Measurements from ENCODE around the gene BLOC1S1. TPM values are rescaled to one million over a fixed set of nuclear protein-coding genes. Genes with fewer than 3 reads are reported as not detected.

Gene BLOC1S1
- total RNA-seq, 1 donor from 2014 or later, result 98.6 TPM

DNA sequence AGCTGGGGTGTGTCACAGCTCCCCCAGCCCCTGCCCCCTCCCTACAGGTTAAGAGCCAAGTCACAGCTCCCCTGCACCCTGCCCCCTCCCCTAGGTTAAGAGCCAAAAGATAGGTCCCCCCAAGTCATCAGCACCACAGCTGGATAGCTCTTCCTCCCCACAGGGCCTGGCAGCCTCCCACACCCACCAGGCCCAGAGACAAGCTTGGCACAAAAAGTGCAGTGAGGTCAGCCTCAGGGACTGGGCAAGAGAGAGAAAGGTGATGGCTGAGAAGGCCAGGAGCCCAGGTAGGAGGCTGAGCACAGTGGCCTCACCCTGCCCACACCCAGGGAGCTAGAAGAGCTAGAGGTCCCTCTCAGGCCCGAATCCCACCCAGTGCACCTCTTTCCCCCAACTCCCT, 16.9 kb upstream of the BLOC1S1 start:
- DNase-seq (ENCODE audit: extremely low spot score, unreplicated experiment), result no peak
- H3K27me3 Mint-ChIP-seq, result peaks cover 6% of the 10 kb centered on the region
- H3K4me3 Mint-ChIP-seq, result no peak overlapping the region
- no peaks in the 10 kb centered on the region for H3K9me3 Mint-ChIP-seq
- H3K36me3 Mint-ChIP-seq, result no peaks in the 10 kb centered on the region
- TF ChIP-seq, protein P1, sequence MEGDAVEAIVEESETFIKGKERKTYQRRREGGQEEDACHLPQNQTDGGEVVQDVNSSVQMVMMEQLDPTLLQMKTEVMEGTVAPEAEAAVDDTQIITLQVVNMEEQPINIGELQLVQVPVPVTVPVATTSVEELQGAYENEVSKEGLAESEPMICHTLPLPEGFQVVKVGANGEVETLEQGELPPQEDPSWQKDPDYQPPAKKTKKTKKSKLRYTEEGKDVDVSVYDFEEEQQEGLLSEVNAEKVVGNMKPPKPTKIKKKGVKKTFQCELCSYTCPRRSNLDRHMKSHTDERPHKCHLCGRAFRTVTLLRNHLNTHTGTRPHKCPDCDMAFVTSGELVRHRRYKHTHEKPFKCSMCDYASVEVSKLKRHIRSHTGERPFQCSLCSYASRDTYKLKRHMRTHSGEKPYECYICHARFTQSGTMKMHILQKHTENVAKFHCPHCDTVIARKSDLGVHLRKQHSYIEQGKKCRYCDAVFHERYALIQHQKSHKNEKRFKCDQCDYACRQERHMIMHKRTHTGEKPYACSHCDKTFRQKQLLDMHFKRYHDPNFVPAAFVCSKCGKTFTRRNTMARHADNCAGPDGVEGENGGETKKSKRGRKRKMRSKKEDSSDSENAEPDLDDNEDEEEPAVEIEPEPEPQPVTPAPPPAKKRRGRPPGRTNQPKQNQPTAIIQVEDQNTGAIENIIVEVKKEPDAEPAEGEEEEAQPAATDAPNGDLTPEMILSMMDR (conservative IDR thresholded peaks at IDR 0.05), result no peak
- H3K4me1 Mint-ChIP-seq (ENCODE audit: unreplicated experiment), result no peaks in the 10 kb centered on the region
- H3K27ac Mint-ChIP-seq, result no peak overlapping the region

DNA sequence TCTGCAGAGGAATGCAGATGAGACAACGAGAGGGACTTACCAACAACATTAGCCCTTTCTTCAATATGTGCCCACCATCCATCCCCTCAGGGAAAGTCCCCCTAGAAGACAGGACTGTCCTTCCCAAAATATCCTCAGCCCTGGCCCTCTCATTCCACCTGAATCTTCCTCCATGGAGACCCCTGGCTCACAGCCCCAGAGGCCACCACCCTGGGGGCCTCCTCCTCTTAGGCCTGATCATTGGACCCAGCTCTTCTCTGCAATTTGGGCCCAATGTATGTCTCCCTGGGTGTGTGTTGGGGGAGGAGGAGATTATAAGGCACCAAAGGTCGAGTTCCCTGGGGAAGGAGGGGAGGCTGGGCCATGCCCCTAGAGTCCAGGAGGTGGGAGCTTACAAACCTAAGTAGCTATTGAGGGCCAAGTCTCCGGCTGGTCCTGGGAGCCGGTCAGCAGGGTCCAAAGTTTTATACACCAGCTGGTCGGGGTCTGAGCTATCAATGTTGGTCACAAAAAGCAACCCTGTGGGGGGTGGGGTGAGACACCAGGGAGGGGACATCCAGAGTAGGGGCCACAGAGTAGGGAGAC, 16.3 kb upstream of the BLOC1S1 start:
- no peak for DNase-seq (ENCODE audit: extremely low spot score, unreplicated experiment)
- Mint-ChIP-seq H3K27me3 (peaks cover 8% of the 10 kb centered on the region), H3K36me3 (no peaks in the 10 kb centered on the region), H3K4me3 (no peak overlapping the region), H3K4me1 (ENCODE audit: unreplicated experiment) (no peaks in the 10 kb centered on the region), H3K27ac (no peak overlapping the region), H3K9me3 (no peaks in the 10 kb centered on the region)
- TF ChIP-seq, protein P1 (conservative IDR thresholded peaks at IDR 0.05), result no peak

DNA sequence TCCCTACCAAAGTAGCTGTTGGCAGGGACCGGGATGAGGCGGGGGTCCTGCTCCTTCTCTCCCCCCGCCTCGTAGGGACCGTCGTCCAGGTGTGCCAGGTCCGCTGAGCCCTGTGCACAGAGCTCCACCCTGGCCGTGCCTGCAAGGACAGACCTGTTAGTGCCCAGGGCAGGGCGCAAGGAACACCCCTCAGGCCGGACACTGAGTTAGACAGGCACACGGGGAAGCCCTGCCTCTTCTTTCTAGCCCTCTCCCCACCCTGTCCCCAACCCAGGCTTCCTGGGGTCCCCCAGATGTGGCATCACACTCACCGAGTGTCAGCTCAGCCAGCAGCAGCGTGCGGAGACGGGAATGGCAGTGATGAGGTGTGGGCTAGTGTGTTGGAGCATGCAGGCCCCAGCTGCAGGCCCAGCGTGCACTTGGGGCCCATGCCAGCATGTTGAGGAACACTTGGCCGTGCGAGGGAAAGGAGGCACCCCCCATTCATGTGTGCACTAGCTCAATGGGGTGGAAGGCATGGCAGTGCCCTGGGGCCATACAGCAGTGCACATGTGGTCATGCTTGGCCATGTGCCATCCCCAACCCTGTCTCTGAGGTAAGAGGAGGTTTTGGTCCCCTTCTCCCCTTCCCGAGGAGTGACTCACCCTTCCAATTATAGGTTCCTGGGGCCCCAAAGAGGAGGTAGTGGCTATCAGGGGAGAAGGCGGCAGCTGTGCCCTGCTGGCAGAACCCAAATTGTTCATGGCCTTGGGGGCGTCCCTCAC, 15.4 kb upstream of the BLOC1S1 start:
- Mint-ChIP-seq H3K27ac (no peak overlapping the region), H3K4me1 (ENCODE audit: unreplicated experiment) (no peaks in the 10 kb centered on the region), H3K4me3 (no peak overlapping the region), H3K27me3 (peaks cover 16% of the 10 kb centered on the region), H3K9me3 (no peaks in the 10 kb centered on the region), H3K36me3 (no peaks in the 10 kb centered on the region)
- TF ChIP-seq, protein P1 (conservative IDR thresholded peaks at IDR 0.05), result no peak
- DNase-seq (ENCODE audit: extremely low spot score, unreplicated experiment), result no peak

DNA sequence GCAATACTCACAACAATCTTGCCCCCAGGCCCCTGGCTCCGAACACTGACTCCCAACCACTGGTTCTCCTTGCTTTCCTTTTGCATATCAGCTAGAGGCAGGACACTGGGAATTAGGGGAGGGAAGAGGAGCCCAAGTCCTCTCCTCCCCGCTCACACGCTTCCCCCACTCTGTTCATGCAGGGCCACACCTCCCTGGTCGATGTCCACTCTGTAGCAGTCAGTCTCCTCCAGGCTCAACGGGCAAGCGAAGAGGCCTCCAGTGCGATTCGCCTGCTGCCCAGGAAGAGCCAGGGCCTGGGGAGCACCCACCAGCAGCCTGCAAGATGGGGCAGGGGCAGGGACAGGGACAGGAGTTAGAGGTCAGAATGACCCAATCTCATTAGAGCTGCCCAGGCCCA, 13.0 kb upstream of the BLOC1S1 start:
- Mint-ChIP-seq H3K9me3 (no peaks in the 10 kb centered on the region), H3K4me1 (ENCODE audit: unreplicated experiment) (peaks cover 8% of the 10 kb centered on the region), H3K4me3 (no peak overlapping the region), H3K27me3 (peaks cover 37% of the 10 kb centered on the region), H3K27ac (no peak overlapping the region), H3K36me3 (no peaks in the 10 kb centered on the region)
- TF ChIP-seq, protein P1 (conservative IDR thresholded peaks at IDR 0.05), result no peak
- DNase-seq (ENCODE audit: extremely low spot score, unreplicated experiment), result no peak

DNA sequence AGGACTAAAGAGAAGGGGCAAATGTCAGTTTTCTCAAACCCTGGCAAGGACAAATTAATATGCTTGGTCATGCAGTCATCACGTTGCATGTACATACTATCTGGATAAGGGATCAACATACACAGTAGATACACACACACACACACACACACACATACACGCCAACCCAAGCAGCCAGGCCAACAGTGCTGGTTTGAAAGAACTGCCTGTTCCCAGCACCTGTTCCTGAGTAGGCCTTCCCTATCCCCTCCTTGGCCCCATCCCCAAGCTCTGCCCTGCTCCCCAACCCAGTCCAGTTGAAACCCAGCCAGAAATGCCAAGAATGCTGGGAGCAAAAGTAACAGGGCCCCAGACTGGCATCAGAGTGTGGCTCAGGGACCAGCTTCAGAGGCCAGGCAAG, 12.6 kb upstream of the BLOC1S1 start:
- DNase-seq (ENCODE audit: extremely low spot score, unreplicated experiment), result no peak
- Mint-ChIP-seq H3K27me3 (peaks cover 41% of the 10 kb centered on the region), H3K4me3 (no peak overlapping the region), H3K9me3 (no peaks in the 10 kb centered on the region), H3K4me1 (ENCODE audit: unreplicated experiment) (peaks cover 11% of the 10 kb centered on the region), H3K36me3 (no peaks in the 10 kb centered on the region), H3K27ac (no peak overlapping the region)
- TF ChIP-seq, protein P1 (conservative IDR thresholded peaks at IDR 0.05), result no peak
